GM21367 (cell line): ENCODE data around the gene KIF12.

Experiments
- ATAC-seq: cut with Tn5 transposase; IDR thresholded peaks from one replicate; pipeline ENCODE4 v1.9.1; 2021; ENCODE audit not compliant: unreplicated experiment

KIF12 gene

DNA sequence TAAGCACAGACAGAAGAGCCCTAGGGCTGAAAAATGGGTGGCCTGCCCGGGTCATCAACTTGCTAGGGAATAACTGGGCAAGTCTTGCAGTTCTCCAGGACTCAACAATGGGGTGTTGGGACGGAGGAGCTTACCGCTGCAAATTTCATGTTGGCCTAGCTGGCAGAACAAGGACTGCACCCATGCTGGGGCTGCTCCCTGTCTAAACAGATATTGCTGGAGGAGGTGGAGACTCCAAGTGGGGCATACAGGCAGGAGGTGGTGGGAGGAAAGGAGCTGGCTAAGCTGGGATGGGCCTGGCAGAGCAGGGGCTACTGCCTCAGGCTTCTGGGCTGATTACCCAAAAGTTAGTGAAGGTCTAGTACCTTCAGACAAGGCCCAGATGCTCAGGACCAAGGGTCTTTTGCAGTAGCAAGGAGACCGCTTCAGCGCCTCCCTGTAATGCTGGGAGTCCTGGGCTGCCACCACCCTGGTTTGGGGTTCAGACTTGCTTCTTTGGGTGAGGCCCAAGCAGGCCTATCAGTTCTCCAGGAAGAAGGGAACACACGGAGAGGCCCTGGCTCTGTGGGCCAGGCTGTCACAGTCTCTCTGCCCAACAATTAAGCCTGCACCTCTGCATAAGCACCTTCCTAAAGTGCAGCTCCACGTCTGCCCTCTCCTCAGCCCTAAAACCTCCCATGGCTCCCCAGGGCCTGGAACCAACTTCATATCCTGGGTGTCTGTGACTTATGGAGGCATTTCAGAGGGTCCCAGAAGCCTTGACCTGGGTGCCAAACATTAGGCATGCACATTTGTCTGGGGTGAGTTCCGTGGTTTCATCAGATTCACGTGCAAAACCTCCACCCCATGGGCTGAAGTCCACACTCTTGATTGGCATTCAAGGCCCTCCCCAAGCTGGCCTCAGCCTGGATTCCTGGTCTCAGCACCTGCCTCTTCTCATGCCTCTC lies 24.2 kb upstream of the KIF12 start:
- ATAC-seq, result no peak

DNA sequence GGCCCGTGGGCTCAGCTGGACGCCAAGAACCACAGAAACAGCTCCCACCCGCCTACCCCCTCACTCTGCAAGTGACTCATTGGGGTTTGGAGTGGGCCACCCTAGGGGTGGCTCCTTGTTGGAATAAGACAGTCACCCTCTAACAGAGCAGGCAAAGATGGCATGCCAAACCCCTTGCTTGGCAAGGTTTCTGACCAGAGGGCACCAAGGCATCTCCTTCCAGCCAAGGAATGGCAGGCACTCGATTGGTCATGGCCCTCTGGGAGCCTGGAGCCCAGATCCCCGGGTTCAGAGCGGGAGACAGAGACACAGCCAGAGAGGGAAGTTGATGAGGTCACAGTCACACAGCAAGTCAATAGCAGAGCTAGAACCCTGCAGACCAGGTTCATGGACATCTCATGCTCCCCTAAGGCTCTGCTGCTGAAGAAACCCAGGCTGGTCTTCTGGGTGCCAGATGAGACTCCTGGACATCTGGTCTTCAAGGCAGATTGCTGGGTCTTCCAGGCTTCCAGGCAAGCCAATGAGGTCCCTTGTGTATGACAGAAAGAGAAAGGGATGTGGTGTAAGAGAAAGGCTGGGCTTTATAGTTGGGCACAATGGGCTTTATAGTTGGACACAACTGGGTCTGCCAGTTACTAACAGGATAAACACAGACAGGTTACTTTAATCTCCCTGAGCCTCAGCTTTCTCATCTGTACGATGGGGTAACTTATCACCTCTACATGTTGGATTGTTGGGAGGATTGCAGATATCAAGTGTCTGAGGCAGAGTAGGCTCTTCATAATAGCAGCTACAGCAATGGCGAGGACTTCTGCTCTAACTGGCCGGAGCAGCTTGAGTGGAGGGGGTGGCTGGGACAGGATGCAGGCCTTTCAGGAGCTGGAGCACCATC lies 23.3 kb upstream of the KIF12 start:
- no peak for ATAC-seq

DNA sequence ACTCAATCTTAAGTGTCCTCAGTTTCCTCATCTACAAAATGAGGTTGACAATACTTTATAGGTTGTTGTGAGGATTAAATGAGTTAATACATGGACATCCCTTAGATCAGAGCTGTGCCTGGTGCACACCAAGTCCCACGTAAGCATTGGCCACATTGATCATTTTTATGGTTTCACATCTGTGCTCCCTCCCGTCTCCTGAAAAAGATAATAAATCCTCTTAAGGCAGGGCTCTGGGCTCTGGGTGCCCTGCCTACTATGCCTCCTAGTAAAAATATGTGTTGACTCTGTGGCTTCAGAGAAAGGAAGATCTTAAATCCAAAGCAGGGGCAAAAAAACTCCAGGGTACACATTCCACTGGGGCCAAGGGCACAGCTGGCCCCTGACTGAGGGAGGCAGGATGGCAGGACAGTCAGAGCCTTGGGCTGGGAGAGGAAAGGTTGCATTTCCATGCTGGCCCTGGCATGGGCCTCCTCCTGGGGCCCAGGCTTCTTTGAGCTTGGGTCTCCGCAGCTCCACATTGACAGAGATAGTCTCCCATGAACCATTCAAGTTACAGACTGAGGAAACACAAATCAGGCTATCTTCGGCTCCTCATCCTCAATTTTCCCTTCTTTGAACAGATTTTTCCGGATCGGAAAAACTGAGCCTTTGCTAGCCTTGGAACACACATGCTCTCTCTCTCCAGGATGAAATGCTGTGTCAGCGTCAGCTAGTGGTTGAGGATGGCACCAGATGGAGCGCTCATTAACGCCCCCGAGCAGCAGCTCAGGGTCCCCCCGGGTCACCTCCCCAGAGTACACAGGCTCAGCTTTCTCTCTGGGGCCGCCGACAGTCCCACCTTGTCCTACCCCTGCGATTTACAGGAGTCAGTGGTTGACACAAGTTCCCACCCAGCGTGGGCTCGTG lies 22.4 kb upstream of the KIF12 start:
- no peak for ATAC-seq

- no peak for ATAC-seq
Observed at GRCh38 chr9:114120192-114121014, 21.3 kb upstream of the KIF12 start.

- ATAC-seq, result no peak
Observed at GRCh38 chr9:114119242-114120191, 20.4 kb upstream of the KIF12 start.

- no peak for ATAC-seq
Observed at GRCh38 chr9:114117996-114118830, 19.1 kb upstream of the KIF12 start.

DNA sequence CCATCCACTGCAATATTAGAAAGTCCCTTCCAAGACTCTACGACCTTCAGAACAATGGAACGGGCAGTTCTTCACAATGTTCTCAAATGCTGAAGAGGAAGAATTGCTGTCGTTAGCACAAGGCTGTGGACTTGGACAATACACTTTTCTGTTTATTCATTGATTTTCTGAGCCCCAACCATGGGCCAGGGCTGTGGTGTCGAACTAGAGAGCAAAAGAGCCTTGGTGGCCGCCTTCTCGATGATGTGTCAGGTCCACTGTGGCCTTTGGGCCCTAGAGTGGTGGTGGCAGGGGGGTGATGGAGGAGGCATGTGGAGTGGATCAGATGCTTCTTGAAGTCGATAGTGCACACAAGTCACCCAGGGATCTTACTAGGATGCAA lies 18.5 kb upstream of the KIF12 start:
- no peak for ATAC-seq

DNA sequence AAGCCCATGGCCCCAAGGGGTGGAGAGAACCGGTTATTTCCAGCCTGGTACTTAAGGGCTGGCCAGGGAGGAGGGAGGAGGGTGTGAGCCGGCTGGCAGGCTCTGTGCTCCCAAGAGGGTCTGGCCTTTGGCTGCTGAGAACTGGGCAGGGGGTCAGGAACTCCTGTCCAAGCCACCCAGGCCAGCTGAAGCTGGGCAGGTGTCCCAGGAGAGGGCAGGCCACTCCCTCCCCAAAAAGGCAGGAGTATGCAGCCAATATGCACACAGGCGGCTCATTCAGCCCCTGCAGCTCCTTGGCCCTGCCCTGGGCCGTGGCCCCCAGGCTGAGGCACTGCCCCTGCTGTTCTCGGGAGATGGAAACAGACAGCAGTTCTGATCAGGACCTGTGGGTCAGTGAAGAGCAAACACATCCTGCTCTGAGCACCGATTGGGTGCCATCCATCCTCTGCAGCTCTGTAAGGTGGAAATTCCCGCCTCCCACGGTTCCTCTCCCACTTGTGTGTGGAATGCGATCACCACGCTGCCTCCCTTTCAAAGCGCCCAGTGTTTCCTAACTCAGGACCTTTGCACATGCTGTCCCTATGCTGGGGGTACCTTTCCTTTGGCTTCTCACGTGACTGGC lies 17.1 kb upstream of the KIF12 start:
- no peak for ATAC-seq

GRCh38 chr9:114115654-114116125 lies 16.6 kb upstream of the KIF12 start:
- no peak for ATAC-seq

DNA sequence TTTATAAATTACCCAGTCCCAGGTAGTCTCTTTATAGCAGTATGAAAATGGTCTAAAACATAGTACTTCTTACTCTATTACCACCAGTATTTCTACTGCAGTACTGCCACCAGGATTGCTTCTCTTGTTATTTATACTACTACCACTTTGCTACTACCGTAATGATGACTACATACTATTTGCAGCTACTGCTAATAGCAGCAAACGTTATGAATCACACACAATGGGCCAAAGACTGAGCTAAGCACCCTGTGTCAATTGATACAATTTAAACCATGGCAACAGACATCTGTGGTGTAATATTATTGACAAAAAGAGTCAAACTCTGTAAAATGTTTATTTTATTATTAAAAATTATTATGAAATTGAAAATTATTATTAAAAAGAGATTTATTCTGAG lies 15.3 kb upstream of the KIF12 start:
- ATAC-seq, result no peak

GRCh38 chr9:114112778-114113584 lies 13.9 kb upstream of the KIF12 start:
- no peak for ATAC-seq

DNA sequence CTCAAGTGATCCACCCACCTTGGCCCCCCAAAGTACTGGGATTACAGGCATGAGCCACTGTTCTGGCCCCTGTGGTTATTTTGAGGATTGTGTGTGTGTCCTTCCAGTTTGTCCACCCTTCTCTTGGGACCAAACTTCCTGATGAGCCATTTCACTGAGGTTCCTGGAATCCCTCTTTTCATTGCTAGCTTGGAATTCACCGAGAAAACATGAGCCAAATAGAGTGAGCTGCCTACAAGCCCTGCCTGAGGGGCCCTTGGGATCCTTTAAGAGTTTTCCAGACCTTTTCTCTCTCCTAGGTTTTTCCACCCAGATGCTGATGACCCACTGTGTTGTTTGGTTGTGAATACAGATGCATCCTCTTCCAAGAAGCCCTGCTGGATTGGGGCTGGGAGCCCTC lies 13.2 kb upstream of the KIF12 start:
- no peak for ATAC-seq

DNA sequence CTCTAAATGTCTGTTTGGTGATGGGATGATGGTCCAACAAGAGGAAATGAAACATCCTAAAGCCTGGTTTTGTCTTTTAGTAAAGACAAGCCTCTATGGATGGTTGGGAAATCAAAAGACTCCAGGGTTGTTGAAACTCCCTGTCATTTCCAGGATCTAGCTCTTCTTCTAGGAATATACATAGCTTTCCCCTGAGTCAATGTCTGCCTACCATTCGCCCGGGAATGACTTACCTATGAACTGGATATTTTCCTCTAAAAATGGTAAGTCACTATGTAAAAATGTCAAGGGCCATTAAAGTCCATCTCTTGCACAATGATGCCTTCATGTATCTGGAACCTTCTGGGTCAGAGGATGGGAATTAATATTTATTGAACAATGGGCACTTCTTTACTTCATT lies 11.1 kb upstream of the KIF12 start:
- no peak for ATAC-seq

GRCh38 chr9:114109124-114109523 lies 10.0 kb upstream of the KIF12 start:
- no peak for ATAC-seq

GRCh38 chr9:114108016-114108833 lies 9.1 kb upstream of the KIF12 start:
- no peak for ATAC-seq
